H1 (cell line): ENCODE data around the gene ELMO3. TPM values are rescaled to one million over a fixed set of nuclear protein-coding genes. Genes with fewer than 3 reads are reported as not detected.
A peak's percentile ranks its signal among the peaks of the same experiment; 100 is the strongest.

ENCODE experiments used
- BRCA1 ChIP-seq: IDR thresholded peaks from 2 replicates; pipeline ENCODE4 v1.6.1; 2012; ENCODE audit warnings: low read depth, low read length, improper control_type of control experiment
- HDAC6 ChIP-seq: IDR thresholded peaks from one replicate; pipeline ENCODE4 v1.7.1; 2012; ENCODE audit warnings: low read depth, mild to moderate bottlenecking, inconsistent platforms, low read length, moderate library complexity
- RAD21 ChIP-seq, 2 experiments: IDR thresholded peaks in 1 of 2; conservative IDR thresholded peaks in 1 of 2; 2 replicates each; pipeline ENCODE4 v1.6.1; 2011; ENCODE audit warnings: low read depth in 2 of 2, low read length in 2 of 2, improper control_type of control experiment in 1 of 2, inconsistent platforms in 1 of 2, mild to moderate bottlenecking in 1 of 2, moderate library complexity in 1 of 2
- polyA plus RNA-seq, 7 experiments: library from polyadenylated mRNA; depleted of rRNA in 3 of 7; stranded (reverse) in 5 of 7; unstranded in 2 of 7; fragments of >200 nt in 5 of 7; fragments of 200-250 nt in 2 of 7; gene quantifications; 1 replicate in 5 of 7; 2 replicates in 1 of 7; 4 replicates in 1 of 7; pipeline versions ENCODE4 v1.2.1 to v1.2.3, GENCODE V29; 2011 to 2013; ENCODE audit warnings: missing spikeins in 2 of 7, mixed read lengths in 2 of 7
- total RNA-seq: library from RNA; stranded (reverse); fragmentation: NEBNext Ultra II Directional; extraction: Animal tissue kit (Norgen Biotek cat#: 25700); gene quantifications from 2 replicates; pipeline ENCODE4 v1.2.1, GENCODE V29; 2021

Gene ELMO3
- total and polyA plus RNA-seq, 2 of the 8 experiments (the other 6 are each of a cell fraction or from before 2014, with no cell fraction given), result 9.6 to 10.9 TPM

GRCh38 chr16:67246756-67247191, 47.8 kb downstream of the ELMO3 start (continued):
- TF ChIP-seq BRCA1 (no peak), RAD21 (IDR thresholded peaks at IDR 0.05 in 1 of 2, conservative IDR thresholded peaks at IDR 0.05 in 1 of 2; ENCODE audit: low read depth in 2 of 2, low read length in 2 of 2) (peak; percentile 21 to 52; a peak in 3 of 4 replicates), HDAC6 (no peak)
